H1 (cell line): Measurements from ENCODE around the gene SARS2. TPM values are rescaled to one million over a fixed set of nuclear protein-coding genes. Genes with fewer than 3 reads are reported as not detected.

Experiments
- CHD2 ChIP-seq: IDR thresholded peaks from 2 replicates; pipeline ENCODE4 v1.6.1; 2012; ENCODE audit warnings: low read length, improper control_type of control experiment
- KDM4A ChIP-seq: IDR thresholded peaks from one replicate; pipeline ENCODE4 v1.7.1; 2012; ENCODE audit warnings: low read depth, mild to moderate bottlenecking, moderate library complexity, low read length, inconsistent platforms; ENCODE audit not compliant: severe bottlenecking
- ZNF274 ChIP-seq: IDR thresholded peaks from 2 replicates; pipeline ENCODE4 v1.7.0; 2012; ENCODE audit warnings: low read length, borderline replicate concordance; ENCODE audit errors: extremely low read depth
- polyA plus RNA-seq, 7 experiments: library from polyadenylated mRNA; depleted of rRNA in 3 of 7; stranded (reverse) in 5 of 7; unstranded in 2 of 7; fragments of >200 nt in 5 of 7; fragments of 200-250 nt in 2 of 7; gene quantifications; 1 replicate in 5 of 7; 2 replicates in 1 of 7; 4 replicates in 1 of 7; pipeline versions ENCODE4 v1.2.1 to v1.2.3, GENCODE V29; 2011 to 2013; ENCODE audit warnings: missing spikeins in 2 of 7, mixed read lengths in 2 of 7
- total RNA-seq: library from RNA; stranded (reverse); fragmentation: NEBNext Ultra II Directional; extraction: Animal tissue kit (Norgen Biotek cat#: 25700); gene quantifications from 2 replicates; pipeline ENCODE4 v1.2.1, GENCODE V29; 2021

Gene SARS2
- total and polyA plus RNA-seq, 2 of the 8 experiments (the other 6 are each of a cell fraction or from before 2014, with no cell fraction given): 68.0 to 102 TPM

DNA sequence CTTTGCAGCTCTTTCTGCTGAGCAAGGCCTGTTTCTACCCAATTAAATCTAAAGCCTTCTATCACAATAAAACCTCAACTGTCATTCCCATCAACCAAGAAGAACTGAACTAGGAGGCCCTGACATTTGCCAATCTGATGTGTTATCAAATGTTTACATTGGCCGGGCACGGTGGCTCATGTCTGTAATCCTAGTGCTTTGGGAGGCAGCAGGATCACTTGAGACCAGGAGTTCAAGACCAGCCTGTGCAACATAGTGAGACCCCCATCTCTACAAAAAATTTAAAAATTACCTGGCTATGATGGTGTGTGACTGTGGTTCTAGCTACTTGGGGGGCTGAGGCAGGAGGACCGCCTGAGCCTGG, 47.7 kb upstream of the SARS2 start (continued):
- TF ChIP-seq KDM4A (no peak), CHD2 (no peak), ZNF274 (no peak)
